Measurements from ENCODE around the gene KIF23.
"Not testable (repeated sequence)": the region's sequence is repeated elsewhere in the genome, so short reads cannot be mapped to it uniquely, and the experiment has no call there.

The KIF23 gene

DNA sequence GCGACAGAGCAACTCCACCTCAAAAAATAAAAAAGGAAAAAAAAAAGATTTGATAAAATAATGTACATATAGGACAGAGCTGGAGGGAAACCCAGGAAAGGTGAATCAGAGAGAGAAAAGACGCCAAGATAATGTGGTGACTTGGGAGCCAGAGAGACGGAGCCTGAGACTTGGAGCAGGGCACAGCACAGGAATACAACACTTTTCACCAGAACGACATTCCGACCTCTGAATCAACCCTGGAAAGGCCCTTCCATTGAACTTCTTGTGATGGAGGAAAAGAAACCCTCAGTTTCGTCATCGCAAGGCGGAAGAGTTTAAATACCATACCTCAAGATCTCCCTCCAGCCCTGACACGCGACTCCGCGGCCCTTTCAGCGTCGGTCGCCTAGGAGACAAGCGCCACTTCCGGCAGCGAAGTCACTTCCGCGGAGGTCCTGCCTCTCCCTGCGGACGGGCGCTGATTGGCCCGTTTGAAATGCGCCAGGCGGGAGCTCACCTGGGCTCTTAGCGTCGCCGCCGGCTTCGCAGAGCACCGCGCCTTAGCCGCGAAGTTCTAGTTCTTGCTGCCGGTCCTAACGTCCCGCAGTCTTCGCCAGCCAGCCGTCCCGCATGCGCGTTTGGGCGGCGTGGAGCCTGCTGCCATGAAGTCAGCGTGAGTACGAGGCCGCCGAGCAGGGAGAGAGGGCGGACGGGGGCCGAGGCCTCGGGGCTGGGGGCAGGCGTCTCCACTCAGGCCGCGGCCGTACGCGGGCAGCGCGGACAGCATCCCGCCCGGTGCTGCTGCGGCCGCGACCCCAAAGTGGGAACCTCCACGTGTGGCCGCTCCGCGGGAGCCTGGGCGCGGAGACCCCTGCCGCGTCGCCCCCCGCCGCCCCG, at the start of gene KIF23:
TSS of gene KIF23 (plus strand) at position 528 of the 879 bp plus-strand sequence. CDS start at position 645, 117 bp downstream.
- DNase-seq (ENCODE audit: low spot score), result peak; percentile 87

DNA sequence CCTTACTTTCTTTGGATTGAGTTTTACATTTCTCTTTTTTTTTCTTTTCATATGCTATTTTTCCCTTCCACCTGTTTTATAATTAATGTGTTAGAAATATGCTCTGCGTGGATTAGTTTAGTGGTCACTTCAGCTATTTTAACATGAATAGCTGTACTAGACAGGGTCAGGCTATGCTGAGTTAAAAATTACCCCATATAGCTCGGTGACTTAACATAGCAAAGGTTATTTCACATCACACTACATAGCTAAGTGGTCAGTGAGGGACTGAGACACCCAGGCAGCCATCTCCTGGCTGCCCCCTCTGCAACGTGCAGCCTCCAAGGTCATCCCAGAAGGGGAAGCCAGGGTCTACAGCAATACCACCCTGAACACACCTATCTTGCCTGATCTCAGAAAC, 46.9 kb upstream of the KIF23 start:
- DNase-seq (ENCODE audit: low spot score), result no peak

DNA sequence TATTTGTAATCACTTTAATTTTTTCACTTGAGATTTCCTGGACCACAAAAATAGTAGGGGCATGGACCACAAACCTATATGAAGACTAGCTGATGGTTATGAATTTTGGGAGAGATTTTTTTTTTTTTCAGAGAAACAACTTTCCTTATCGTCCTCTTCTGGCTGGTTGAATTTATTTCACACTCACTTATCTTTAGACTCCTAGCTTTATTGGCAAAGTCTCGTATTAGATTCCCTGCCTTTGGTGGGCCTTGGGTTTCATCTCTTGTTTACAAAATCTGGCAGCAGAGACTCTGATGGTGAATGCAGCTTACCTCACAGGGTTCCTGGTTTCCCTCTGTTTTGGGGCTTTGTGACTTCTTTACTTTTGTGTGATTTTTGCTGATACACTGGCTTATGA, 44.5 kb upstream of the KIF23 start:
- DNase-seq (ENCODE audit: low spot score), result no peak

DNA sequence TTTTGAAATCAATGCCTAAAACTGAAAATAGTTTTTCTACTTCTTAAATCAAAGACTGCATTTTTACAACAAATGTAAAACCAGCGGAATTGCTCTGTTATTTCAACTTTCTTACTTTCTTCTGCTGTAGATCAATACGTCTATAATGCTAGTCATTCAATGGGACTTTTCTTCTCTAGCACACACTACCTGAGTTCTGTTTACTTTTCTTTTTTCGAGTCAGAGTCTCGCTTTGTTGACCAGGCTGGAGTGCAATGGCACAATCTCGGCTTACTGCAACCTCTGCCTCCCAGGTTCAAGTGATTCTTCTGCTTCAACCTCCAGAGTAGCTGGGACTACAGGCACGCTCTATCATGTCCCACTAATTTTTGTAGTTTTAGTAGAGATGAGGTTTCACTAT, 40.7 kb upstream of the KIF23 start:
- DNase-seq (ENCODE audit: low spot score), result no peak

DNA sequence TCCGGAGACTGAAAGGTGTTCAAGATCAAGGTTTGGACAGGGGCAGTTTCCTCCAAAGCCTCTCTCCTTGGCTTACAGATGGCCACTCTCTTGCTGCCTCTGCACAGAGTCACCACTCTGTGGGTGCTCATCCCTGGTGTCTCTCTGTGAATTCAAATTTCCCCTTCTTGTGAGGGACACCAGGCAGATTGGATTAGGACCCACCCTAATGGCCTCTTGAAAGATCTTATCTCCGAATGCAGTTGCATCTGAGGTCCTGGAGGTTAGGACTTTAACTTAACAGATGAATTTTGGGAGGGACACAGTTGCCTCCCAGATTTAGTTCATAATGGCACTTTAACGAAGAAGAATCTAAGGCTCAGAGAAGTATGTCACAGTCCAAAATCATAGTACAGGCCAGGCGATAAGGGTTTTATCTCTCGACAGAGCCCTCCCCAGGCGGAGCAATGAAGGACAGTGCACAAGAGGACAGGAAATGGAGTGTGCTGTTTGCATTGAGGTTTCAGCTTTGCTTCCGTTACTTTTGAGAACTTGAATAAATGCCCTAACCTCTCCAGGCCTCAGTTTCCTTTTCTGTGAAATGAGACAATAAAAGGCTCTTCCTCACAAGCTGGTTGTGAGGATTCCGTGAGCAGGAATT, 38.9 kb upstream of the KIF23 start:
- DNase-seq (ENCODE audit: low spot score), result no peak

DNA sequence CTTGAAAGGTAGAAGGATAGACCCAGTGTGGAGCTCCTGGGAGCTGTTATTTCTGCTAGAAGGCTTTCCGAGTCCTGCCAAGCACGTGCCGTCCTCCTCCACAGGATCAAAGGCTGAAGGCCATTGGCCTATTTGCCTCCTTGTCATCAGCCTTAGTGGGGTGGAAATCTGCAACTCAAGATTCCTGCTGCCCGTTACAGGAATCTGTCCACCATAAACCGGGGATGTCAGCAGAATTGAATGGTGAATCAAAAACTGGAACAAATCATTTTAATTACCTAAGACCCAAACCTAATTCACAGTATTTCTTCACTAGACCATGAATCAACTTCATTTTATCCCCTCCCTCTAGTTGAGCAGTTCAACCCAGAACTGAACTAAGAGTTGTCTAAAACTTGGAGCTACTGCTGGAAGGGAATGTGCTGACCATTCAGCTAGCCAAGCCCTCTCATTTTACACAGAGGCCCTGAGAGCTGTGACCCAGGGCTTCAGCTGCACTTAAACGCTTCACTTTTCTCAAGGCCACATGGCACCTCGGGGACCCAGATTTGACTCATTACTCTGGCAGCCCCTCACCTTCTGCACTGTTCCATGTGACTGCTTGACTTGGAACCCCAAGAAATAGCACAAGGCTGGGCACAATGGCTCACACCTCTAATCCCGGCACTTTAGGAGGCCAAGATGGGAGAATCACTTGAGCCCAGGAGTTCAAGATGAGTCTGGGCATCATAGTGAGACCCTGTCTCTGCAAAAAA, 36.8 kb upstream of the KIF23 start:
- DNase-seq (ENCODE audit: low spot score), result no peak

DNA sequence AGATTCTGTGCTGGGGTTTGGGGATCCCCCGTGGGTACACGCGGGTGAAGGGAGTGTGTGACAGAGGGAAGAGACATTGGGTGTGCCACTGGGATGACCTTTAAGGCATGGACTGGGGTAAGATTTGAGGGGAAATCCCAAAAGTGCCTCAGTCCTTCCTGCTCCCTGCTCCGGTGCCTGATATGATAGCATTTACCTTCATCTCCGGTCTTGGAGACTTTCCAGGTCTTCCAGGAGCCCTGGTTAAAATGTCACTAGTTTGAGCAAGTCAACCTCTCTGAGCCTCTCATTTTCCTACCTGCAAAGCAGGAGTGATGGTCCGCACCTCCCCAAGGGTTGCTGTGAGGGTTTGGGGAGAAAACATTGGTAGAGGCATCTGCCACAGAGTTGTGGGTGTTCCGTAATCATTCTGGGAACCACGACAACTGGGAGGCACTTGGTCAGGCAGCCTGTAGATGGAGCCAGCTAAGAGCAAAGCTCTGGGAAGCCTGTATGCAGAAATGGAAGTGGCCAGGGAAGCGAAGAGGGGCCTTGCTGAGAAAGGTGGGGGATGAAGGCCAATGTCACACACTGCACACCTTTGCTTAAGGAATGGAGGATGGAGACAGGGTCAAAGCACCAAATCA, 33.9 kb upstream of the KIF23 start:
- no peak for DNase-seq (ENCODE audit: low spot score)

DNA sequence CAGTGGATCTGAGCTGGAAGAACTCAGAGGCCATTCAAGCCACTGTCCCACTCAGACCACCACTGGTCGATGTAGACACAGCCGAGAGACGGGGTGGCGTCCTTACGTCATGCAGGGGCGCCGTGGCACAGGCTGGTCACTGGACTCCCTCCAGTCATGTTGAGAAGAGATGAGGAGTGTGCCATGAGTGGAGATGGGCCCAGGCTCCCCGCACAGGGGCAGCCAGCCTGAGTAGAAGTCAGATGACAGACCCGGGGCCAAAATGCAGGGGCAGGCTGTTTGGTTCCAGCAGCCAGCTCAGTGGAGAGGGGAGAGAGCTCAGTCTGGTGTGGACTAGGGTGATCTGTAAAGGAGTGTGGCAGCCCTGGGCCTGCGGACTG, 33.4 kb upstream of the KIF23 start:
- no peak for DNase-seq (ENCODE audit: low spot score)

DNA sequence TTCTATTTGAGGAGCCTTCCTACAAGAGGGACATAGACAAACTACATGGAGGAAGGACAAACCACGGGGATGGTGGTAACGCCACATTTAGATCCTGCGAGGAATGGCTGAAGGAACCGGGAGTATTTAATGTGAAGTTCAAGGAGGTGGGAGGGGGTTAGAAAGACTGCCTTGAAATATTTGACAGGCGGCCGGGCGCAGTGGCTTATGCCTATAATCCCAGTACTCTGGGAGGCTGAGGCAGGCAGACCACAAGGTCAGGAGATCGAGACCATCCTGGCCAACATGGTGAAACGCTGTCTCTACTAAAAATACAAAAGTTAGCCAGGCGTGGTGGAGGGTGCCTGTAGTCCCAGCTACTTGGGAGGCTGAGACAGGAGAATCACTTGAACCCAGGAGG, 32.0 kb upstream of the KIF23 start:
- DNase-seq (ENCODE audit: low spot score), result not testable (repeated sequence)

DNA sequence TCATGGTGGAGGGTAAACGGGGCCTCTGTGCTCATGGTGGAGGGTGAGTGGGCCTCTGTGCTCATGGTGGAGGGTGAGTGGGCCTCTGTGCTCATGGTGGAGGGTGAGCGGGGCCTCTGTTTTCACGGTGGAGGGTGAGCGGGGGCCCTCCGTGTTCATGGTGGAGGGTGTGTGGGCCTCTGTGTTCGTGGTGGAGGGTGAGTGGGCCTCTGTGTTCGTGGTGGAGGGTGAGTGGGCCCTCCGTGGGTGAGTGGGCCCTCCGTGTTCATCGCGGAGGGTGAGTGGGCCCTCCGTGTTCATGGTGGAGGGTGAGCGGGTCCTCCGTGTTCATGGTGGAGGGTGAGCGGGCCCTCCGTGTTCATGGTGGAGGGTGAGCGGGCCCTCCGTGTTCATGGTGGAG, 30.1 kb upstream of the KIF23 start:
- not testable (repeated sequence) for DNase-seq (ENCODE audit: low spot score)

DNA sequence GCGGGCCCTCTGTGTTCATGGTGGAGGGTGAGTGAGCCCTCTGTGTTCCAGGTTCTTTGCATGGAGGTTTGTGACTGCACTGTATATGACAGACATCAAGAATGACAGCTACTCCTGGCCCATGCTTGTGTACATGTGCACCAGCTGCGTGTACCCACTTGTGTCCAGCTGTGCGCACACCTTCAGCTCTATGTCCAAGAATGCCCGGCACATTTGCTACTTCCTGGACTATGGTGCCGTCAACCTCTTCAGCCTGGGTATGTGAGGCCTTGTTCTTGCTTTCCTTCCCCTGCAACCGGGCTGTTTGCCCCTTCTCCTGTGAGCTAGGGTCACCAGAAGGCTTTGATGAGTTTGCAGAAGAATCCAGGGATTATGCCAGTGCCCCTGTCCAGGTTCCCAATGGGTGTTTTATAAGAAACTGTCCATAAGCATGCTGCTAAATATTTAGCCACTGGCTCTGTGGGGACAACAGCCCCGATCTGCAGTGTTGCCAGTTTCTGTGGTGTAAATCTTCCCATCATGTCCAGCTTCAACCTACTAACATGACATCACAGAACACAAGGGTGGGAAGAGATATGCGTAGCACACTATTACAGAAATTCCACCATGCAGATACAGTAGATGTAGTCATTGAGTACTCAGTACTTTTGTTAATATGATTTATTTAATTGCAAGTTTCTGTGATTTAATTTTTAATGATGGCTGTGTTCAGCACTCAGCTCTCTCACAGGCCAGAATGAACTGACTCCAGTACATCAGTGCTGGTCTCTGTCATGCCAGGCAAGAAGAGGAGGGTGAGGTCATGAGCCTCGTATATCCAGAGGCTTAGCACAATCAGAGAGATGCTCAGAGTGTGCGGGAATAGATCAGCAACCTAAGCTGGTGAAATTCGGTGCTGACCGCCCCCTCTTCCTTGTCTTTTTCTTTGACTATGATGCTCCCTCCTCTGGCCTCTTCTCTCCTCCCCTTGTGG, 29.2 kb upstream of the KIF23 start:
- no peak for DNase-seq (ENCODE audit: low spot score)

DNA sequence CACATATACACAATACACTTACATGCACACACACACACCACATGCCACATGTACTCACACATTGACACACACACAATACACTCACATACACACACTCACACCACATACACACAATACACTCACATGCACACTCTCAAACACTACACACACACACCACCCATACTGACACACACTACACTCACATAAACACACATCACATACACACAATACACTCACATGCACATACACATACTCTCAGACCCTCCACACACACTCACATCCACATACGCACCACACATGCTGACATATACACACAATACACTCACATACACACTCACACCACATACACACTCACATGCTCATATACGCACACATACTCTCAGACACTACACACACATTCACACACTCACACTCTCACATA, 28.3 kb upstream of the KIF23 start:
- no peak for DNase-seq (ENCODE audit: low spot score)

DNA sequence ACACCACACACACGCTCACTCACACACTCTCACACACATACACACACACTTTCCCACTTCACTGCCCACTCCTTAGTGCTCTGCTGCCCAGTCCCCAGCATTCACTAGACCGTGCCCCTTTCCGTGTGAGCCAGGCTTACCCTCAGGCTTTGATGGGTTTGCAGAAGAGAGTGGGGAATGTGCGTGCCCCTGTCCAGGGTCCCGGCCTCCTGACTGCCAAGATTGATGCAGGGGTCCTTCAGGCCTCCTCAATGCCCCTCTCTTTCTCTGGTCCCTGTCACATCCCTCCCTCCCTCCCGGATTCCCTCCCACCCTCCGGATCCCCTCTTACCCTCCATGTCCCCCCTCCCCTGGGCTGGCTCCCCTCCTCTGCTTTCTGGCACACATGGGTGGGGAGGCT, 27.9 kb upstream of the KIF23 start:
- DNase-seq (ENCODE audit: low spot score), result no peak

DNA sequence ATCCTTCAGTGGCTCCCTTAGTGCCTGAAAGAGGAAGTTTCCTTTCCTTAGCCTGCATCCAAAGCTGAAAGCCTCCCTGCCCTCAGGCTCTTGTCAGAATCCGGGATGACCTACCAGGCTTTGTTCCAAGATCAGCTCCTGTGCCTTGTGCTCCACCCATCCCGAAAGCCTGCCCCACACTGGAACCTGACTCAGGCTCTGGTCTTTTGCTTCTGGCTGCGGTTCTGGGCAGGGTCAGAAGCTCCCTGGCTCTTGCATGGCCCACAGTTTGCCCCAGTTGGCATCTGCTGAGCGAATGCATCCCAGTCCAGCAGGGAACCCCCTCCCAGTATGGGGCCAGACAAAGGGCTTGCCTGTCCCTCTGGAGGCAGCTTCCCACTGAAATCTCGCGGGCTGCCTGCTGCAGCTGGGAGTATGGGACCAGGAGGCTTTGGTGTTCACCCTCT, 25.9 kb upstream of the KIF23 start:
- peak; percentile 28 for DNase-seq (ENCODE audit: low spot score)

DNA sequence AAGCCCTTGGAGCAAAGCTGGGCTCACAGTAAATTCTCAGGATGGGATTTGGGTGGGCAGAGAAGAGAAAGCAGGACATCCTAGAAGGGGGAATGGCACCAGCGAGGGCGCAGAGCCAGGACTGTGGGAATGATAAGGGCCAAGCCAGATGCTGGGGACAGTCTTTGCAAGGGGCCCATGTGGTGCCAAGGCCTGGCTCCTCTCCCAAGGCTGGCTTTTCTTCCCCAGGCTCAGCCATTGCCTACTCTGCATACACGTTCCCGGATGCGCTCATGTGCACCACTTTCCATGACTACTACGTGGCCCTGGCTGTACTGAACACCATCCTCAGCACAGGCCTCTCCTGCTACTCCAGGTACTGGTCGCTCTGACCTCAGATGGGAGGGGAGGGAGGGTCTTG, 24.7 kb upstream of the KIF23 start:
- DNase-seq (ENCODE audit: low spot score), result no peak

DNA sequence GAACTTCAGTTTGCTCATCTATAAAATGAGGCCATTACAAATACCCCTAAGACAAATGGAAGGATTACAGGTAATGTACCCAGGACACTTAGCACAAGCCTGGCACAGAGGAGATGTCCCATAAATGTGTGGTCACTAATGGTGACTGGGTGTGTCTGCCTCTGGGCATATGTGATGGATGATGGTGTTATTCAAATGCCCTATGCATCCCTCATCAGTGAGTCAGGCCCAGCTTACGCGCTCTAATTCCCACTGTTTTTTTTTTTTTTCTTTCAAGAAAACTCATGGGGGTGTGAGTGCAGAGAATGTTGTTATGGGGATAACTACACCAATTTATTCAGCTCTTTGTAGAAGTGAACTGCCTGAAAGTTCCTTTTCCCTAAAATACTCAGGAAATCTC, 23.6 kb upstream of the KIF23 start:
- DNase-seq (ENCODE audit: low spot score), result no peak

DNA sequence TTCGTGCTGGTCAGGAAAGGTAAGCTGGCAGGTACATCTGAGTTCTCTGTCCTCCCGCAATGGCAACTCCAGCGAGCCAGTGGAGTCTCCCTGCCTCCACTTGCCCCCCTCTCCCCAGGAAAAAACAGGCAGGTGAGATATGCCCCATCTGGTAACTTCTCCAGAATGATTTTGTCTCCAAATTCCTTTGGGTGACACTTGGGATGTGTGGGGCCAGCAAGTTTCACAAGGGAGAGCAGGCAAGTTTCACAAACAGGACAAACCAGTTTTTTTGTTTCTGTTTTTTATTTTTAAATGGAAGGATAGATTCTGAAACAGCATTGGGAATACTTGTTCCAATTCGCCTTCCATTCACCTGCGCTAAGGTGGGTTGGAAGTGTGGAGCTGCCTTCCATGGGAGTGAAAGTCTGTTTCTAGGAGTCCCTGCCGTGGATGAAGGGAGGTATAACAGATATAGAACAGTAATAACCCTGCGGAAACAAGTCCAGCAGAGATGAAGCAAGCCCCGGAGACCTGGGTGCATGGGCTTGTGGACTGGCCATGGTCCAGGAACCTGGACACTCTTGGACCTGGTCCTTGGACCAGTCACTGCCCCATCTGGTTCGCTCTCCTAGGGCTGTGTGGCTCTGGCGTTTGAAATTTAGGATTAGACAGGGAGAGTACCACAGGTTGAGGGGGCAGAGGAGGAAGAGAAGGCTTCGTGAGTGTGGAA, 22.9 kb upstream of the KIF23 start:
- DNase-seq (ENCODE audit: low spot score), result no peak

DNA sequence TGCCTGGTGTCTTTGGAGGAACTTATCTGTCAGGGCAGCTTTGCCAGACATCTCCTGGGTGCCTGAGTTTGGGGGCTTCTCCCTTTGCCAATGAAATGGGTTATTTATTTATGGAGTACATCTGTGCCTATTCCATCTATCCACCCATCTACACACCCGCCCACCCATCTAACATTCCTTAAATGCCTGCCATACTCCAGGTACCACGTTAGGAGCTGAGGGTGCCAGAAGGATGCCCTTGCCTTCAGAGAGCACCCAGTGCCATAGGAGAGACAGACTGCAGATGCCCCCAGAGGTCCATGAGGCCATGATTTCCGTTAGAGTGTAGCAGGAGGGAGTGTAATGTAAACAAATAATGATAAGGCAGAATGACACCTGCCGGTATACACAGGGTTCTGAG, 21.8 kb upstream of the KIF23 start:
- DNase-seq (ENCODE audit: low spot score), result no peak

DNA sequence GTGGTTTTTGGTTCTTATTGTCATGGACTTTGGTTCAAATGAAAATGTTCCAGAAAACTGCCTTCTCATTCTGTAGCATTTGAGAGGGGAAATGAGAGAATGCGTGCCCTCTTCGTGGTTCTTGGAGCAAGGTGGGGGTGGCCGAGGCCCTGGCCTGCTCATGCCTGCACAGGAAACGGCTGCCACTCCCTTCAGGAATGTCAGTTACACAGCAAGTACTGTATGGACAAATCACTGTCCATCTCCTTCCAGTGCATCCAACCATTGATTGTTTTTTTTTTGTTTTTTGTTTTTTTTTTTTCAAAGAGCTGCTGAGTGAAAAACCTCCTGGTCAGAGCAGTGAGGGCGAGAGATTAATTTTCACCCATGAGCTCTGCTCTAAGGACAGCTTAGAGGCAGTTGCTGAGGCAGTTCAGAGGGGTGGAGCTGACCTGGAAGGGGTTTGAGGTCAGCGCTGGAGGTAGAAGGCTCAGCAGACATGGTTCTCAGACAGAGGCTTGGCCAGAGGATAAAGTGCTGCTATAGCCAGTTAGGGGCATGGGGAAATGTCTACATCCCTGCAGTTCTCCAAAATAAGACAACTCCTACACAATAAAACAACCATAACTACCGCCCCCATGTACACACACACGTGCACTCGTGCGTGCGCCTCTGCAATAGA, 20.2 kb upstream of the KIF23 start:
- DNase-seq (ENCODE audit: low spot score), result no peak

Measured in COLO829 (cell line).